Epithelial cell of proximal tubule (primary cell): ENCODE results near the gene TMEM60. TPM values are rescaled to one million over a fixed set of nuclear protein-coding genes. Genes with fewer than 3 reads are reported as not detected.
"Not testable (repeated sequence)": the region's sequence is repeated elsewhere in the genome, so short reads cannot be mapped to it uniquely, and the experiment has no call there.

Experiments
- DNase-seq: peaks from one replicate; pipeline ENCODE4 v3.0.0-alpha.2; 2011; ENCODE audit warnings: low read depth
- H3K4me3 ChIP-seq: 2 replicates; pipeline ENCODE4 v1.5.1; 2011; ENCODE audit warnings: low read depth, mild to moderate bottlenecking, low read length
- CTCF ChIP-seq: conservative IDR thresholded peaks from 2 replicates; pipeline ENCODE4 v1.5.1; 2012; ENCODE audit warnings: low read depth, mild to moderate bottlenecking, low read length
- total RNA-seq: library from RNA; depleted of rRNA; stranded (reverse); fragments of >200 nt; gene quantifications from 2 replicates; pipeline ENCODE4 v1.2.3, GENCODE V29; 2015

TMEM60 gene
- total RNA-seq, 1 donor from 2014 or later = 16.2 TPM

- no peak for DNase-seq
- TF ChIP-seq CTCF = no peak
- no peak overlapping the region for H3K4me3 ChIP-seq
These were observed 39.0 kb upstream of the TMEM60 start for GRCh38 chr7:77837275-77837674.

- H3K4me3 ChIP-seq, DNase-seq: not testable (repeated sequence)
These were observed 38.2 kb upstream of the TMEM60 start for GRCh38 chr7:77836425-77836824.

GRCh38 chr7:77833136-77833535, 34.9 kb upstream of the TMEM60 start:
- DNase-seq = no peak
- TF ChIP-seq CTCF = no peak

GRCh38 chr7:77831953-77832352, 33.7 kb upstream of the TMEM60 start:
- DNase-seq = no peak
- no peak for TF ChIP-seq CTCF
- no peak overlapping the region for H3K4me3 ChIP-seq

More at GRCh38 chr7:77833136-77833535, 34.9 kb upstream of the TMEM60 start:
- H3K4me3 ChIP-seq = no peak overlapping the region

- TF ChIP-seq CTCF = no peak
- H3K4me3 ChIP-seq = no peak overlapping the region
- no peak for DNase-seq
These were observed 33.2 kb upstream of the TMEM60 start for GRCh38 chr7:77831481-77831880.

GRCh38 chr7:77830649-77831355, 32.6 kb upstream of the TMEM60 start:
- DNase-seq = no peak
- TF ChIP-seq CTCF = no peak
- no peak overlapping the region for H3K4me3 ChIP-seq

GRCh38 chr7:77827999-77828398, 29.8 kb upstream of the TMEM60 start:
- no peak for TF ChIP-seq CTCF
- no peak overlapping the region for H3K4me3 ChIP-seq
- DNase-seq = no peak
